Neural progenitor cell (in vitro differentiated cells): ENCODE results near the gene RBP4.

Source experiments
- EZH2 ChIP-seq: fragments of 200-600 bp; sonication (generic); IDR thresholded peaks from 2 replicates; pipeline ENCODE4 v1.6.1; 2017; ENCODE audit warnings: antibody characterized with exemption, mild to moderate bottlenecking, moderate library complexity
- EZH2phosphoT487 ChIP-seq: fragments of 200-600 bp; sonication (generic); IDR thresholded peaks from 2 replicates; pipeline ENCODE4 v1.6.1; 2017; ENCODE audit warnings: antibody characterized with exemption
- TF ChIP-seq, protein P1 (sequence below): fragments of 200-600 bp; sonication (generic); IDR thresholded peaks from 2 replicates; pipeline ENCODE4 v1.5.1; 2017; ENCODE audit warnings: antibody characterized with exemption, mild to moderate bottlenecking

DNA sequence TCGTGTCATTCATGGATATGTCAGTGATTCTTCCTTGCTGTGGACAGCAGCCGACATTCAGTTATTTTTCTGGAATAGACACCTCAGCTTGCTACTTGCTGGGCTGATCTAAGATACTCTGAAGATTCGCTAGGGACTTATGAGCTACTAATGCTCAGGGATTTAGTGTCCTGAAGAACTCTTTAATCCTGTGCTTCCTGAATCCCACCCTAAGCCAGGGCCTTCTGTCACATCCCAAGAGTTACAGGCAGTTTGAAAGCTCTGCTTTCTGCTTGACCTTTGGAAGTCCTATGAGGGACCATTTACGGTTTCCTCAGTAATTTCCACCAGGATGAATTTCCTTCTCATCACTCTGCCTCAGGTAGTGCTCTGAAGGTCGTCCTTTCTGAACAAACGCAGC, 11.3 kb upstream of the RBP4 start, which contains the start of gene PDE6C:
- TF ChIP-seq EZH2phosphoT487 = no peak
- TF ChIP-seq, protein P1, sequence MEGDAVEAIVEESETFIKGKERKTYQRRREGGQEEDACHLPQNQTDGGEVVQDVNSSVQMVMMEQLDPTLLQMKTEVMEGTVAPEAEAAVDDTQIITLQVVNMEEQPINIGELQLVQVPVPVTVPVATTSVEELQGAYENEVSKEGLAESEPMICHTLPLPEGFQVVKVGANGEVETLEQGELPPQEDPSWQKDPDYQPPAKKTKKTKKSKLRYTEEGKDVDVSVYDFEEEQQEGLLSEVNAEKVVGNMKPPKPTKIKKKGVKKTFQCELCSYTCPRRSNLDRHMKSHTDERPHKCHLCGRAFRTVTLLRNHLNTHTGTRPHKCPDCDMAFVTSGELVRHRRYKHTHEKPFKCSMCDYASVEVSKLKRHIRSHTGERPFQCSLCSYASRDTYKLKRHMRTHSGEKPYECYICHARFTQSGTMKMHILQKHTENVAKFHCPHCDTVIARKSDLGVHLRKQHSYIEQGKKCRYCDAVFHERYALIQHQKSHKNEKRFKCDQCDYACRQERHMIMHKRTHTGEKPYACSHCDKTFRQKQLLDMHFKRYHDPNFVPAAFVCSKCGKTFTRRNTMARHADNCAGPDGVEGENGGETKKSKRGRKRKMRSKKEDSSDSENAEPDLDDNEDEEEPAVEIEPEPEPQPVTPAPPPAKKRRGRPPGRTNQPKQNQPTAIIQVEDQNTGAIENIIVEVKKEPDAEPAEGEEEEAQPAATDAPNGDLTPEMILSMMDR = no peak
- TF ChIP-seq EZH2 = no peak
